VCaP (cell line): ENCODE results near the gene FABP1.

Experiments used
- H3K27ac ChIP-seq: fragments of 450-650 bp; 2 replicates; pipeline ENCODE4 v1.5.1; 2017
- TF ChIP-seq, protein P1 (sequence below): fragments of 450-650 bp; conservative IDR thresholded peaks from 2 replicates; pipeline ENCODE4 v1.5.1; 2017; ENCODE audit warnings: mild to moderate bottlenecking, moderate library complexity

FABP1 gene

DNA sequence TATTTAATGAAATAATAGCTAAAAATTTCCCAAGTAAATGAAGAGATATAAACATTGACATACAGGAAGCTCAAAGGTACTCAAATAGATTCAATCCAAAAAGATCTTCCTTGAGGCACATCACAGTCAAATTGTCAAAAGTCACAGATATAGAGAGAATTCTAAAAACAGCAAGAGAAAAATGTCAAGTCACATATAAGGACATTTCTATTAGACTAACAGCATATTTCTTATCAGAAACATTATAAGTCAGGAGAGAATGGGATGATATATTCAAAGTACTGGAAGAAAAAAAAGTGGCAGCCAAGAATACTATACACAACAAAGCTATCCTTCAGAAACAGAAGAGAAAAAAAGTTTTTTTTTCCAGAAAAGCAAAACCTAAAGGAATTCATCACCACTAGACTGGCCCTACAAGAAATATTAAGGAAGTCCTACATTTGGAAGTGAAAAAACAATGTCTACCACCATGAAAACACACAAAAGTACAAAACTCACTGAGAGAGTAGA is 21.1 kb upstream of the FABP1 start:
- TF ChIP-seq, protein P1, sequence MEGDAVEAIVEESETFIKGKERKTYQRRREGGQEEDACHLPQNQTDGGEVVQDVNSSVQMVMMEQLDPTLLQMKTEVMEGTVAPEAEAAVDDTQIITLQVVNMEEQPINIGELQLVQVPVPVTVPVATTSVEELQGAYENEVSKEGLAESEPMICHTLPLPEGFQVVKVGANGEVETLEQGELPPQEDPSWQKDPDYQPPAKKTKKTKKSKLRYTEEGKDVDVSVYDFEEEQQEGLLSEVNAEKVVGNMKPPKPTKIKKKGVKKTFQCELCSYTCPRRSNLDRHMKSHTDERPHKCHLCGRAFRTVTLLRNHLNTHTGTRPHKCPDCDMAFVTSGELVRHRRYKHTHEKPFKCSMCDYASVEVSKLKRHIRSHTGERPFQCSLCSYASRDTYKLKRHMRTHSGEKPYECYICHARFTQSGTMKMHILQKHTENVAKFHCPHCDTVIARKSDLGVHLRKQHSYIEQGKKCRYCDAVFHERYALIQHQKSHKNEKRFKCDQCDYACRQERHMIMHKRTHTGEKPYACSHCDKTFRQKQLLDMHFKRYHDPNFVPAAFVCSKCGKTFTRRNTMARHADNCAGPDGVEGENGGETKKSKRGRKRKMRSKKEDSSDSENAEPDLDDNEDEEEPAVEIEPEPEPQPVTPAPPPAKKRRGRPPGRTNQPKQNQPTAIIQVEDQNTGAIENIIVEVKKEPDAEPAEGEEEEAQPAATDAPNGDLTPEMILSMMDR: no peak
- H3K27ac ChIP-seq: no peak overlapping the region

- TF ChIP-seq, protein P1: no peak
- H3K27ac ChIP-seq: no peak overlapping the region
These were observed 19.3 kb upstream of the FABP1 start for GRCh38 chr2:88147145-88147544.

GRCh38 chr2:88146590-88146989 is 18.7 kb upstream of the FABP1 start:
- no peak overlapping the region for H3K27ac ChIP-seq
- TF ChIP-seq, protein P1: no peak

- H3K27ac ChIP-seq: no peak overlapping the region
- TF ChIP-seq, protein P1: no peak
These were observed 17.1 kb upstream of the FABP1 start for GRCh38 chr2:88144914-88145497.

- H3K27ac ChIP-seq: no peak overlapping the region
- TF ChIP-seq, protein P1: no peak
These were observed 16.4 kb upstream of the FABP1 start for GRCh38 chr2:88144271-88144670.

DNA sequence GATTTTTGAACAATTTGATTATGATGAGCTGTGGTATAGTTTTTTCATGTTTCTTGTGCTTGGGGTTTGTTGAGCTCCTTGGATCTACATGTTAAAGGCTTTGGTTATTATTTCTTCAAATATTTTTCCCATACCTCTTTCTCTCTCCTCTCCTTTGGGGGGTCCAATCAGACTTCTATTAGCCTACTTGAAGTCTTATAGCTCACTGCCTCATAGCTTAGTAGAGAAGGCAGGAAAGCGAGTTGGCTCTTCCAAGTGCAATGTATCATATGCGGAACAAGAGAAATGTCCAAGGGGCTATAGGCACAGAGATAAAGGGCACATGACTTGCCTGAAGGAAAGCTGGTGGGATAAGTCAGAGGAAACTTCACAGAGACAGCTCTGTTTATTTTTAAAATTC is 14.1 kb upstream of the FABP1 start:
- TF ChIP-seq, protein P1: no peak
- H3K27ac ChIP-seq: no peak overlapping the region

DNA sequence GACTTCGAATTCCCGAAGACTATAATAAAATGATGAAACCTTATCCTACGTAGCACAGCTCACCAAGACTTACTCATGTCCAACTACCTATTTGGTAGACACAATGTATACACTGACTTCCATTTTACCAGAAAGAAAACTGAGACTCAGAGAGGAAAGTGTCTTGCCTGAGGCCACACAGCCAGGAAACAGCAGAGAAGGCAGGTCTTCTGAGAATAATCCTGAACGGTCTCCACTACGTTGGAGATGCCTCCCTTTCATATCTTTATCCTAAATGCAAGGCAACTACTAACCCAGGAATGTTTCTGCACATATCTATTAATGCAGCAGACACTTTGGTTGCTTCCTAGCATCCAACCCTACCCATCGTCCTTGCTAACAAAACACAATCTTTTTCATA is 11.9 kb upstream of the FABP1 start:
- TF ChIP-seq, protein P1: no peak
- no peak overlapping the region for H3K27ac ChIP-seq
